Peyer's patch (tissue), 4 donors: ENCODE measurements around the gene SMLR1. TPM values are rescaled to one million over a fixed set of nuclear protein-coding genes. Genes with fewer than 3 reads are reported as not detected.

Source experiments
- DNase-seq, 3 donors: peaks; one replicate each; pipeline ENCODE4 v3.0.0-alpha.2; 2017 to 2019
- H3K27ac ChIP-seq, 4 donors: fragments of 200-600 bp; sonication (generic); one replicate each; pipeline ENCODE4 v1.5.1; 2016 to 2019
- H3K27me3 ChIP-seq, 2 donors: fragments of 200-600 bp; sonication (generic); one replicate each; pipeline ENCODE4 v1.5.1; 2019
- H3K36me3 ChIP-seq, 3 donors: fragments of 200-600 bp; sonication (generic); one replicate each; pipeline ENCODE4 v1.5.1; 2016 to 2019
- H3K4me1 ChIP-seq, 4 donors: fragments of 200-600 bp; sonication (generic); one replicate each; pipeline ENCODE4 v1.5.1; 2016 to 2019
- H3K4me3 ChIP-seq, 4 donors: fragments of 200-600 bp; sonication (generic); 1 replicate in 3 of 4; 2 replicates in 1 of 4; pipeline ENCODE4 v1.5.1; 2016 to 2019; ENCODE audit warnings: mild to moderate bottlenecking in 1 of 4
- H3K9me3 ChIP-seq, 4 donors: fragments of 200-600 bp; sonication (generic); one replicate each; pipeline ENCODE4 v1.5.1; 2016 to 2019; ENCODE audit warnings: mild to moderate bottlenecking in 1 of 4
- POLR2A ChIP-seq, 2 donors: fragments of 450-650 bp; IDR thresholded peaks; one replicate each; pipeline ENCODE4 v1.5.1; 2017; ENCODE audit warnings: antibody characterized with exemption in 2 of 2, mild to moderate bottlenecking in 2 of 2, moderate library complexity in 2 of 2
- total RNA-seq, 4 donors: library from RNA; depleted of rRNA; stranded (reverse); fragments of >200 nt; gene quantifications; one replicate each; pipeline ENCODE4 v1.1.0, GENCODE V29; 2016
- TF ChIP-seq, protein P1 (sequence below), 6 experiments: fragments of 450-650 bp in 4 of 6; fragments of 200-600 bp in 2 of 6; sonication (generic) in 1 of 6; IDR thresholded peaks; one replicate each; pipeline ENCODE4 v1.5.1; 2017 to 2019; ENCODE audit warnings: antibody characterized with exemption in 6 of 6, mild to moderate bottlenecking in 3 of 6, moderate library complexity in 1 of 6

Gene SMLR1
- total RNA-seq, 4 donors from 2014 or later: 7.1 to 24.8 (median 15.6) TPM; not detected in 1

DNA sequence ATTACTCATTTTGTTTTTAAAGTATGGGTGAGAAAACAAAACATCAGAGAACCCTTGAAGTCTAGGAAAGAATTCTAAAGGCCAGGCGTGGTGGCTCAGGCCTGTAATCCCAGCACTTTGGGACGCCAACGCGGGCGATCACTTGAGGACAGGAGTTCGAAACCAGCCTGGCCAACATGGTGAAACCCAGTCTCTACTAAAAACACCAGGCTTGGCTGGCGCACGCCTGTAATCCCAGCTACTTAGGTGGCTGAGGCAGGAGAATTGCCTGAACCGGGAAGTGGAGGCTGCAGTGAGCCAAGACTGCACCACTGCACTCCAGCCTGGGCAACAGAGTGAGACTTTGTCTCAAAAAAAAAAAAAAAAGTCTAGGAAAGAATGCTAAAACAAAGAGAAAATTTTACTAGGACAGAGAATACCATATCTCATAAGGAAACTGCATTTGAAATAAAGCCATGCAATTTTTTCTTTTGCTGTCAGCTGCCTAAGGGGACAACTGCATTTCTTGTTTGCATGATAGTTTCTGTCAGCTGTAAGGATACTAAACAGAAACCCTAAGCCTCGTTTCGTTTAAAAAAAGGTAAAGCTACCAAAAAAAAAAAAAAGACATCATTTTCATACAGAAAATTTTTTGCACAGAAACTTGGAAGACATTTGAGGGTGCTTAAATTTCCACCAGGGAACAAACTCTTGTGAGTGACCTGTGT is 32.1 kb downstream of the SMLR1 start:
- H3K9me3 ChIP-seq: no peaks in the 10 kb centered on the region
- H3K27ac ChIP-seq: no peak overlapping the region
- no peak for TF ChIP-seq POLR2A (IDR thresholded peaks at IDR 0.05)
- TF ChIP-seq, protein P1, sequence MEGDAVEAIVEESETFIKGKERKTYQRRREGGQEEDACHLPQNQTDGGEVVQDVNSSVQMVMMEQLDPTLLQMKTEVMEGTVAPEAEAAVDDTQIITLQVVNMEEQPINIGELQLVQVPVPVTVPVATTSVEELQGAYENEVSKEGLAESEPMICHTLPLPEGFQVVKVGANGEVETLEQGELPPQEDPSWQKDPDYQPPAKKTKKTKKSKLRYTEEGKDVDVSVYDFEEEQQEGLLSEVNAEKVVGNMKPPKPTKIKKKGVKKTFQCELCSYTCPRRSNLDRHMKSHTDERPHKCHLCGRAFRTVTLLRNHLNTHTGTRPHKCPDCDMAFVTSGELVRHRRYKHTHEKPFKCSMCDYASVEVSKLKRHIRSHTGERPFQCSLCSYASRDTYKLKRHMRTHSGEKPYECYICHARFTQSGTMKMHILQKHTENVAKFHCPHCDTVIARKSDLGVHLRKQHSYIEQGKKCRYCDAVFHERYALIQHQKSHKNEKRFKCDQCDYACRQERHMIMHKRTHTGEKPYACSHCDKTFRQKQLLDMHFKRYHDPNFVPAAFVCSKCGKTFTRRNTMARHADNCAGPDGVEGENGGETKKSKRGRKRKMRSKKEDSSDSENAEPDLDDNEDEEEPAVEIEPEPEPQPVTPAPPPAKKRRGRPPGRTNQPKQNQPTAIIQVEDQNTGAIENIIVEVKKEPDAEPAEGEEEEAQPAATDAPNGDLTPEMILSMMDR (IDR thresholded peaks at IDR 0.05): no peak
- H3K36me3 ChIP-seq: peaks cover 0 to 23% (median 0%) of the 10 kb centered on the region in 3 donors
- no peaks in the 10 kb centered on the region for H3K27me3 ChIP-seq
- H3K4me1 ChIP-seq: no peaks in the 10 kb centered on the region
- DNase-seq: no peak
- no peak overlapping the region for H3K4me3 ChIP-seq

DNA sequence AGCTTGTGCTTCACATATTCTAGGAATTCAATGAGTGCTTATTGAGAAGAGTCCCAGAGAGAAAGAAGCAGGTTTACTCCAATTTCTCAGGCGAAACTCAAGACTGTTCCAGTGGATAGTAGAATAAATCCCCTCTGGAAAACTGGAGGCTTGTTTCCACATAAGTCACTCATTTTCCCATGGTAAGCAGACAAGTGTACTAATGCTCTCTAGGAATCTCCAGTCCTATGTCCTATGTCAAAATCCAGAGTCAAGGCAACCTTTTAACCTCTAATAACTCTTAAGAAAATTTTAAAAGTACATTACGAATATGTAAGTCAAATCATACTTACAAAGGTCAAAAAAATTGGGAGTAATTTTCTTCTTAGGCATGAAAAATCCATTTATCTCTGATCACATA is 35.2 kb downstream of the SMLR1 start:
- Histone ChIP-seq H3K4me3 (no peak overlapping the region), H3K36me3 (peaks cover 0 to 29% (median 0%) of the 10 kb centered on the region in 3 donors), H3K27ac (no peak overlapping the region), H3K27me3 (no peaks in the 10 kb centered on the region), H3K4me1 (no peaks in the 10 kb centered on the region), H3K9me3 (no peaks in the 10 kb centered on the region)
- no peak for TF ChIP-seq POLR2A (IDR thresholded peaks at IDR 0.05)
- TF ChIP-seq, protein P1 (IDR thresholded peaks at IDR 0.05): no peak
- no peak for DNase-seq

GRCh38 chr6:130863415-130864230 is 36.4 kb downstream of the SMLR1 start:
- peaks cover 0 to 20% (median 0%) of the 10 kb centered on the region in 3 donors for H3K36me3 ChIP-seq
- no peak for DNase-seq

GRCh38 chr6:130864344-130864743 is 37.1 kb downstream of the SMLR1 start:
- Histone ChIP-seq H3K36me3 (peaks cover 0 to 24% (median 0%) of the 10 kb centered on the region in 3 donors), H3K4me1 (no peaks in the 10 kb centered on the region), H3K27me3 (no peaks in the 10 kb centered on the region), H3K9me3 (no peaks in the 10 kb centered on the region), H3K4me3 (no peak overlapping the region), H3K27ac (no peak overlapping the region)
- no peak for DNase-seq
- TF ChIP-seq, protein P1 (IDR thresholded peaks at IDR 0.05): no peak
- TF ChIP-seq POLR2A (IDR thresholded peaks at IDR 0.05): no peak

More at GRCh38 chr6:130863415-130864230, 36.4 kb downstream of the SMLR1 start:
- TF ChIP-seq POLR2A (IDR thresholded peaks at IDR 0.05): no peak
- TF ChIP-seq, protein P1 (IDR thresholded peaks at IDR 0.05): no peak
- no peaks in the 10 kb centered on the region for H3K4me1 ChIP-seq
- H3K4me3 ChIP-seq: no peak overlapping the region
- no peak overlapping the region for H3K27ac ChIP-seq
- no peaks in the 10 kb centered on the region for H3K27me3 ChIP-seq
- H3K9me3 ChIP-seq: no peaks in the 10 kb centered on the region

DNA sequence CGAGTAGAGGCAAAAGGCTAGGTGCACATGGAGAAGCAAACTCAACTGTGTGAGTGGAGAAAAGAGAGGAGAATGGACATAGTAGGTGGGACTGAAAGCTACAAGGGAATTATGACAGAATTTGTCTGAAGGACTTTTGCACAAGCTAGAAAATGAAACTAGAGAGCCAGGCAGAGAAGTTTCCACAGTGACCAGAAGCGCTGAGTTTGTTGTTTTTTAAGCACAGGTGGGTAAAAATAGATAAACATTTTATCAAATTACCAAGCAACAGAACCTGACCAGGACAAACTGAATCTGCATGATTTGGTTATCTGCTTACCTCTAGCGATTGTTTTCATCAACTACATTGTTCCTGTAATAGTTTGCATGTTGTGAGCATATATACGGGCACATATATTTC is 38.6 kb downstream of the SMLR1 start:
- H3K9me3 ChIP-seq: no peaks in the 10 kb centered on the region
- TF ChIP-seq, protein P1 (IDR thresholded peaks at IDR 0.05): no peak
- TF ChIP-seq POLR2A (IDR thresholded peaks at IDR 0.05): no peak
- H3K36me3 ChIP-seq: peaks cover 0 to 29% (median 0%) of the 10 kb centered on the region in 3 donors
- H3K4me1 ChIP-seq: no peaks in the 10 kb centered on the region
- H3K4me3 ChIP-seq: no peak overlapping the region
- no peaks in the 10 kb centered on the region for H3K27me3 ChIP-seq
- H3K27ac ChIP-seq: no peak overlapping the region
- no peak for DNase-seq
